ENCODE results near the gene ZSCAN9.

Gene ZSCAN9

GRCh38 chr6:28269492-28269891 is 44.4 kb downstream of the ZSCAN9 start:
- DNase-seq, result no peak

GRCh38 chr6:28274888-28275287 is 49.8 kb downstream of the ZSCAN9 start:
- no peak for DNase-seq

GRCh38 chr6:28277746-28278145 is 52.7 kb downstream of the ZSCAN9 start:
- DNase-seq, result no peak

- DNase-seq, result no peak
Observed at GRCh38 chr6:28280595-28281287, 55.7 kb downstream of the ZSCAN9 start.

GRCh38 chr6:28281288-28282064 is 56.4 kb downstream of the ZSCAN9 start, which contains the start of gene PGBD1:
Gene PGBD1 (plus strand): TSS chr6:28281572. CDS start chr6:28283814, 2,242 bp downstream.
- DNase-seq, result peak; percentile 29

- DNase-seq, result no peak
Observed at GRCh38 chr6:28282926-28283325, 57.9 kb downstream of the ZSCAN9 start.

Measured in activated gamma-delta T cell treated with Interleukin-2 at 50 U/mL for 16 hours (primary cell).